Liver (tissue), 9 donors: ENCODE results near the gene SPTLC3. TPM values are rescaled to one million over a fixed set of nuclear protein-coding genes. Genes with fewer than 3 reads are reported as not detected.

Experiments
- DNase-seq: peaks from one replicate; pipeline ENCODE4 v3.0.0-alpha.2; 2017; ENCODE audit warnings: low spot score
- H3K27ac ChIP-seq, 2 donors: one replicate each; pipeline ENCODE4 v1.7.0; 2013; ENCODE audit warnings: inconsistent platforms in 2 of 2, low read length in 2 of 2, control low read depth in 1 of 2, low read depth in 1 of 2, mild to moderate bottlenecking in 1 of 2
- H3K27me3 ChIP-seq, 4 donors: one replicate each; pipeline versions ENCODE4 v1.6.1 to v1.7.0; 2013; ENCODE audit warnings: low read length in 3 of 4, inconsistent platforms in 1 of 4, mild to moderate bottlenecking in 1 of 4, moderate library complexity in 1 of 4; ENCODE audit not compliant: control insufficient read depth in 4 of 4, insufficient read depth in 4 of 4
- H3K36me3 ChIP-seq, 4 donors: one replicate each; pipeline versions ENCODE4 v1.6.1 to v1.7.0; 2013; ENCODE audit warnings: low read length in 3 of 4, mild to moderate bottlenecking in 3 of 4, low read depth in 1 of 4, moderate library complexity in 1 of 4; ENCODE audit not compliant: control insufficient read depth in 4 of 4, insufficient read depth in 3 of 4
- H3K4me1 ChIP-seq, 4 donors: one replicate each; pipeline versions ENCODE4 v1.6.1 to v1.7.0; 2013; ENCODE audit warnings: low read length in 3 of 4, mild to moderate bottlenecking in 3 of 4, moderate library complexity in 1 of 4; ENCODE audit not compliant: control insufficient read depth in 4 of 4, insufficient read depth in 4 of 4
- H3K4me3 ChIP-seq, 3 donors: one replicate each; pipeline versions ENCODE4 v1.6.1 to v1.7.0; 2013; ENCODE audit warnings: low read length in 3 of 3, control low read depth in 1 of 3, low read depth in 1 of 3, mild to moderate bottlenecking in 1 of 3
- H3K9ac ChIP-seq, 2 donors: one replicate each; pipeline ENCODE4 v1.7.0; 2013; ENCODE audit warnings: low read length in 2 of 2, mild to moderate bottlenecking in 2 of 2, moderate library complexity in 2 of 2, control low read depth in 1 of 2, low read depth in 1 of 2
- H3K9me3 ChIP-seq, 4 donors: one replicate each; pipeline versions ENCODE4 v1.6.1 to v1.7.0; 2013; ENCODE audit warnings: low read length in 3 of 4; ENCODE audit not compliant: control insufficient read depth in 4 of 4
- EGR1 ChIP-seq, 2 donors: IDR thresholded peaks; 2 replicates each; pipeline ENCODE4 v1.6.1; 2016 to 2018; ENCODE audit warnings: antibody characterized with exemption in 2 of 2, low read depth in 2 of 2
- FOXA1 ChIP-seq: IDR thresholded peaks from 2 replicates; pipeline ENCODE4 v1.6.1; 2016; ENCODE audit warnings: antibody characterized with exemption
- GABPA ChIP-seq, 2 donors: IDR thresholded peaks in 1 of 2; conservative IDR thresholded peaks in 1 of 2; 2 replicates each; pipeline ENCODE4 v1.6.1; 2016; ENCODE audit warnings: antibody characterized with exemption in 2 of 2, mild to moderate bottlenecking in 1 of 2, moderate library complexity in 1 of 2
- HNF4A ChIP-seq, 2 donors: conservative IDR thresholded peaks; 2 replicates each; pipeline ENCODE4 v1.6.1; 2016; ENCODE audit warnings: antibody characterized with exemption in 2 of 2, mild to moderate bottlenecking in 2 of 2
- HNF4G ChIP-seq: IDR thresholded peaks from 2 replicates; pipeline ENCODE4 v1.6.1; 2016; ENCODE audit warnings: antibody characterized with exemption
- JUND ChIP-seq, 2 donors: IDR thresholded peaks; 2 replicates each; pipeline ENCODE4 v1.6.1; 2016; ENCODE audit warnings: antibody characterized with exemption in 2 of 2
- NR2F2 ChIP-seq: IDR thresholded peaks from 2 replicates; pipeline ENCODE4 v1.6.1; 2016; ENCODE audit warnings: antibody characterized with exemption
- RXRA ChIP-seq, 2 donors: IDR thresholded peaks; 2 replicates each; pipeline ENCODE4 v1.6.1; 2017 to 2018; ENCODE audit warnings: antibody characterized with exemption in 2 of 2, mild to moderate bottlenecking in 1 of 2
- SP1 ChIP-seq: IDR thresholded peaks from 2 replicates; pipeline ENCODE4 v1.6.1; 2018; ENCODE audit warnings: antibody characterized with exemption, mild to moderate bottlenecking
- TAF1 ChIP-seq: conservative IDR thresholded peaks from 2 replicates; pipeline ENCODE4 v1.6.1; 2016; ENCODE audit warnings: antibody characterized with exemption, mild to moderate bottlenecking
- WGBS: extraction: QIAGEN DNeasy Blood & Tissue Kit; methylation state at CpG from one replicate; pipeline ENCODE4 v1.1.7; 2013; 5-methylcytosine and 5-hydroxymethylcytosine counted together
- polyA plus RNA-seq, 2 donors: library from polyadenylated mRNA; stranded (reverse) in 1 of 2; unstranded in 1 of 2; fragments of 200-250 nt in 1 of 2; fragments of >200 nt in 1 of 2; fragmentation: Nextera tagmentation in 1 of 2; extraction: Ambion mirVana in 1 of 2; gene quantifications; one replicate each; pipeline versions ENCODE4 v1.2.1 to v1.2.3, GENCODE V29; 2013 to 2015
- total RNA-seq, 2 donors: library from RNA; depleted of rRNA; stranded (reverse); fragments of >200 nt; gene quantifications; one replicate each; pipeline ENCODE4 v1.2.3, GENCODE V29; 2014
- TF ChIP-seq, protein P1 (sequence below): IDR thresholded peaks from 2 replicates; pipeline ENCODE4 v1.6.1; 2016; ENCODE audit warnings: antibody characterized with exemption, mild to moderate bottlenecking
- TF ChIP-seq, protein P2 (sequence below): IDR thresholded peaks from 2 replicates; pipeline ENCODE4 v1.6.1; 2016; ENCODE audit warnings: antibody characterized with exemption
- TF ChIP-seq, protein P3 (sequence below): IDR thresholded peaks from 2 replicates; pipeline ENCODE4 v1.6.1; 2016; ENCODE audit warnings: antibody characterized with exemption
- TF ChIP-seq, protein P4 (sequence below): fragments of 150-350 bp; IDR thresholded peaks from 2 replicates; pipeline ENCODE4 v1.5.1; 2017; ENCODE audit warnings: improper control_type of control experiment, low read depth, low read length; ENCODE audit not compliant: missing input control
- donor health status: healthy.
- donor health status: healthy.
- donor health status: healthy.
- donor health status: healthy.
- donor health status: healthy.

SPTLC3 gene
- total and polyA plus RNA-seq, 4 donors, result 4.2 to 40.9 (median 20.4) TPM

DNA sequence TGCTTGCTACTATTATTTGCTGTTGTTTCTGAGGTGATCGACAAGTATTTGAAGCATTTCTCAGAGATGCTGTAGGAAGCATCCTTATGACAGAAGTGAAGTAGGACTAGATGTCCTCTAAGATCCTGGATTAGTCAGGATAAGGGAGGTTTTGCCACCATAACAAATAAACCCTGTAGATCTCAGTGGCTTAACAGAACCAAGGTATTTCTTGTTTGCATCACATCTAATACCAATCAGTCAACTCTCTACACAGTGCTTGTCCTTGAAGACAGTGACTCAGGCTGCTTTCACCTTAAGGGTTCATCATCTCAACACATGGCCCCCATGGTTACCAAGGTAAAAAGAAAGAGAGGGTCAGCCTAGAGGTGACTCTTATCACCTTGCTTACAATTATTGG is 119.4 kb downstream of the SPTLC3 start:
- no peaks in the 10 kb centered on the region for H3K27me3 ChIP-seq

DNA sequence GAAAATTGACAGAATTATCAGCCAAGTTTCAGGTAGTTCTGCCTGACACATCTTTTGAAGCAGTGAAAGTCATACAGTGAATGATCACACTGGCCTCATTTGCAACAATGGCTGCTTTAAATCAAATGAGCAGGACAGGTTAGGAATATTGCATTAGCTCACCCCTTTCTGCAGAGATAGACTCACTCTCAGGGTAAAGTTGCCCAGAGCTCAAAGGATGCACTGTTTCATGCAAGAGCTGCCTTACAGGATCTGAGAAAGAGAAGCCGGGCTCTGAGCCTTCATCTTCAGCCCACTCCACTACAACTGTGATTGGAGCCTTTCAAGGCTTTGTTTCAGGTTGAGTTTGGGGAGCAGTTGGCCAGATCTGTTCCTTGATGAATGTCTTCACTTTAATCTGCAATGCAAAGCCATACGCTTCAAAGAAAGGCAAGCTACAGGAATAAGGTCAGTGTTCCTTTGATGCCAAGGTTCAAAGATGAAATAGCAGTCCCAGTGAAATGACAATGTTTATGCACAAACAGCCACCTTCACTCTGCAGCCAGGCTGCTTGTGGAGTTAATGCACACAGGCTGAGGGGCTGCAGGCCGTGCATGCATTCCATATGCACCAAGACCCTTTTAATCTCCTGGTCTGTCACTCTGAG is 121.4 kb downstream of the SPTLC3 start:
- TF ChIP-seq NR2F2 (no peak), RXRA (IDR thresholded peaks at IDR 0.05) (no peak)
- TF ChIP-seq, protein P1, sequence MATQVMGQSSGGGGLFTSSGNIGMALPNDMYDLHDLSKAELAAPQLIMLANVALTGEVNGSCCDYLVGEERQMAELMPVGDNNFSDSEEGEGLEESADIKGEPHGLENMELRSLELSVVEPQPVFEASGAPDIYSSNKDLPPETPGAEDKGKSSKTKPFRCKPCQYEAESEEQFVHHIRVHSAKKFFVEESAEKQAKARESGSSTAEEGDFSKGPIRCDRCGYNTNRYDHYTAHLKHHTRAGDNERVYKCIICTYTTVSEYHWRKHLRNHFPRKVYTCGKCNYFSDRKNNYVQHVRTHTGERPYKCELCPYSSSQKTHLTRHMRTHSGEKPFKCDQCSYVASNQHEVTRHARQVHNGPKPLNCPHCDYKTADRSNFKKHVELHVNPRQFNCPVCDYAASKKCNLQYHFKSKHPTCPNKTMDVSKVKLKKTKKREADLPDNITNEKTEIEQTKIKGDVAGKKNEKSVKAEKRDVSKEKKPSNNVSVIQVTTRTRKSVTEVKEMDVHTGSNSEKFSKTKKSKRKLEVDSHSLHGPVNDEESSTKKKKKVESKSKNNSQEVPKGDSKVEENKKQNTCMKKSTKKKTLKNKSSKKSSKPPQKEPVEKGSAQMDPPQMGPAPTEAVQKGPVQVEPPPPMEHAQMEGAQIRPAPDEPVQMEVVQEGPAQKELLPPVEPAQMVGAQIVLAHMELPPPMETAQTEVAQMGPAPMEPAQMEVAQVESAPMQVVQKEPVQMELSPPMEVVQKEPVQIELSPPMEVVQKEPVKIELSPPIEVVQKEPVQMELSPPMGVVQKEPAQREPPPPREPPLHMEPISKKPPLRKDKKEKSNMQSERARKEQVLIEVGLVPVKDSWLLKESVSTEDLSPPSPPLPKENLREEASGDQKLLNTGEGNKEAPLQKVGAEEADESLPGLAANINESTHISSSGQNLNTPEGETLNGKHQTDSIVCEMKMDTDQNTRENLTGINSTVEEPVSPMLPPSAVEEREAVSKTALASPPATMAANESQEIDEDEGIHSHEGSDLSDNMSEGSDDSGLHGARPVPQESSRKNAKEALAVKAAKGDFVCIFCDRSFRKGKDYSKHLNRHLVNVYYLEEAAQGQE, result no peak
- Histone ChIP-seq H3K9me3 (peaks cover 0 to 3% (median 0%) of the 10 kb centered on the region in 4 donors), H3K9ac (no peak overlapping the region), H3K36me3 (peaks cover 0 to 49% (median 26%) of the 10 kb centered on the region in 4 donors), H3K27ac (no peak overlapping the region), H3K4me3 (no peak overlapping the region), H3K27me3 (no peaks in the 10 kb centered on the region), H3K4me1 (no peaks in the 10 kb centered on the region)
- DNase-seq, result no peak
- 91% methylated on average over 3 of the region's 3 CpGs for WGBS

More for the DNA sequence above, 119.4 kb downstream of the SPTLC3 start:
- Histone ChIP-seq H3K9me3 (peaks cover 0 to 3% (median 0%) of the 10 kb centered on the region in 4 donors), H3K4me3 (no peak overlapping the region), H3K36me3 (peaks cover 0 to 38% (median 20%) of the 10 kb centered on the region in 4 donors), H3K4me1 (no peaks in the 10 kb centered on the region), H3K27ac (no peak overlapping the region), H3K9ac (no peak overlapping the region)
- TF ChIP-seq SP1 (no peak), TAF1 (no peak), HNF4A (conservative IDR thresholded peaks at IDR 0.05) (no peak), GABPA (IDR thresholded peaks at IDR 0.05 in 1 of 2, conservative IDR thresholded peaks at IDR 0.05 in 1 of 2) (no peak), RXRA (IDR thresholded peaks at IDR 0.05) (no peak)
- TF ChIP-seq, protein P2, sequence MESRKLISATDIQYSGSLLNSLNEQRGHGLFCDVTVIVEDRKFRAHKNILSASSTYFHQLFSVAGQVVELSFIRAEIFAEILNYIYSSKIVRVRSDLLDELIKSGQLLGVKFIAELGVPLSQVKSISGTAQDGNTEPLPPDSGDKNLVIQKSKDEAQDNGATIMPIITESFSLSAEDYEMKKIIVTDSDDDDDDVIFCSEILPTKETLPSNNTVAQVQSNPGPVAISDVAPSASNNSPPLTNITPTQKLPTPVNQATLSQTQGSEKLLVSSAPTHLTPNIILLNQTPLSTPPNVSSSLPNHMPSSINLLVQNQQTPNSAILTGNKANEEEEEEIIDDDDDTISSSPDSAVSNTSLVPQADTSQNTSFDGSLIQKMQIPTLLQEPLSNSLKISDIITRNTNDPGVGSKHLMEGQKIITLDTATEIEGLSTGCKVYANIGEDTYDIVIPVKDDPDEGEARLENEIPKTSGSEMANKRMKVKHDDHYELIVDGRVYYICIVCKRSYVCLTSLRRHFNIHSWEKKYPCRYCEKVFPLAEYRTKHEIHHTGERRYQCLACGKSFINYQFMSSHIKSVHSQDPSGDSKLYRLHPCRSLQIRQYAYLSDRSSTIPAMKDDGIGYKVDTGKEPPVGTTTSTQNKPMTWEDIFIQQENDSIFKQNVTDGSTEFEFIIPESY, result no peak
- TF ChIP-seq, protein P3, sequence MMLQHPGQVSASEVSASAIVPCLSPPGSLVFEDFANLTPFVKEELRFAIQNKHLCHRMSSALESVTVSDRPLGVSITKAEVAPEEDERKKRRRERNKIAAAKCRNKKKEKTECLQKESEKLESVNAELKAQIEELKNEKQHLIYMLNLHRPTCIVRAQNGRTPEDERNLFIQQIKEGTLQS, result no peak
- no peak for DNase-seq
- 99% methylated on average over 1 of the region's 1 CpG for WGBS

DNA sequence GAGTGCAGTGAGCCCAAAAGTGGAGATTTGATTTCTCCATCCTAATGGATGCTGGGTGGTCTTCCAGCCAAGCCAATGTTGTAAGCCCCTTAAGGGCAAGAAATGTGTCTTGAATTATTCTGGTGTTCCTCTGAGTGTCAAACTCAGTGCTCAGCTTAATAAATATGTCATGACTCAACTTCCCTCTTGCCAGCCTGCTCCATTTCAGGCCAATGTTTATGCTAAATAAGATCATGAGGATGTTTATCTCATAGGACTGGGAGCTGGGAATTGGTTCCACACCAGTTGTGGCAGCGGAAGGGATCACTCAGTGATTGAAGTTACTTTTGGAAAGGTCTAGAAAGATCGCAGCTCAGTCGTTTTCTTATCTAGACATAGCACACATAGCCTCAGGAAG is 121.9 kb downstream of the SPTLC3 start:
- TF ChIP-seq HNF4A (conservative IDR thresholded peaks at IDR 0.05) (no peak), JUND (IDR thresholded peaks at IDR 0.05) (no peak), GABPA (IDR thresholded peaks at IDR 0.05 in 1 of 2, conservative IDR thresholded peaks at IDR 0.05 in 1 of 2) (no peak), NR2F2 (no peak), EGR1 (IDR thresholded peaks at IDR 0.05; ENCODE audit: low read depth in 2 of 2) (no peak), HNF4G (no peak), FOXA1 (no peak)
- TF ChIP-seq, protein P3, result no peak
- TF ChIP-seq, protein P4, sequence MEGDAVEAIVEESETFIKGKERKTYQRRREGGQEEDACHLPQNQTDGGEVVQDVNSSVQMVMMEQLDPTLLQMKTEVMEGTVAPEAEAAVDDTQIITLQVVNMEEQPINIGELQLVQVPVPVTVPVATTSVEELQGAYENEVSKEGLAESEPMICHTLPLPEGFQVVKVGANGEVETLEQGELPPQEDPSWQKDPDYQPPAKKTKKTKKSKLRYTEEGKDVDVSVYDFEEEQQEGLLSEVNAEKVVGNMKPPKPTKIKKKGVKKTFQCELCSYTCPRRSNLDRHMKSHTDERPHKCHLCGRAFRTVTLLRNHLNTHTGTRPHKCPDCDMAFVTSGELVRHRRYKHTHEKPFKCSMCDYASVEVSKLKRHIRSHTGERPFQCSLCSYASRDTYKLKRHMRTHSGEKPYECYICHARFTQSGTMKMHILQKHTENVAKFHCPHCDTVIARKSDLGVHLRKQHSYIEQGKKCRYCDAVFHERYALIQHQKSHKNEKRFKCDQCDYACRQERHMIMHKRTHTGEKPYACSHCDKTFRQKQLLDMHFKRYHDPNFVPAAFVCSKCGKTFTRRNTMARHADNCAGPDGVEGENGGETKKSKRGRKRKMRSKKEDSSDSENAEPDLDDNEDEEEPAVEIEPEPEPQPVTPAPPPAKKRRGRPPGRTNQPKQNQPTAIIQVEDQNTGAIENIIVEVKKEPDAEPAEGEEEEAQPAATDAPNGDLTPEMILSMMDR, result no peak
- H3K4me3 ChIP-seq, result no peak overlapping the region
- H3K36me3 ChIP-seq, result peaks cover 0 to 49% (median 26%) of the 10 kb centered on the region in 4 donors
- no peak for DNase-seq
- H3K9ac ChIP-seq, result no peak overlapping the region
- 86% methylated on average over 3 of the region's 3 CpGs for WGBS
- H3K27me3 ChIP-seq, result no peaks in the 10 kb centered on the region
- no peak overlapping the region for H3K27ac ChIP-seq
- peaks cover 0 to 3% (median 0%) of the 10 kb centered on the region in 4 donors for H3K9me3 ChIP-seq
- H3K4me1 ChIP-seq, result no peaks in the 10 kb centered on the region
